WTC11 (cell line): Measurements from ENCODE around the gene FCN2. TPM values are rescaled to one million over a fixed set of nuclear protein-coding genes. Genes with fewer than 3 reads are reported as not detected.

Source experiments
- ATAC-seq: fragments of 200-7000 bp; cut with Tn5 transposase; 2 replicates; pipeline ENCODE4 v1.10.0; 2021; ENCODE audit warnings: mild to moderate bottlenecking, moderate library complexity
- CTCF ChIA-PET: fragments of 300-600 bp; sonication (Branson Sonifier 250); formaldehyde crosslinking; loops from one replicate; lab custom pipeline; 2021; ENCODE audit warnings: antibody characterized with exemption; lab: Charles Lee
- POLR2A ChIA-PET: fragments of 350-600 bp; sonication (Branson Sonifier 250); formaldehyde crosslinking; loops from one replicate; lab custom pipeline; 2021; ENCODE audit warnings: antibody characterized with exemption; lab: Charles Lee
- DNase-seq: peaks from one replicate; pipeline ENCODE4 v3.0.0; 2021; ENCODE audit warnings: low spot score
- H3K27ac Mint-ChIP-seq: 2 replicates; pipeline ENCODE4 v1.8.0; 2021; ENCODE audit warnings: mixed read lengths
- H3K27me3 Mint-ChIP-seq: 2 replicates; pipeline ENCODE4 v1.8.0; 2021; ENCODE audit warnings: low read depth, mild to moderate bottlenecking, moderate library complexity, mixed read lengths
- H3K36me3 Mint-ChIP-seq: 2 replicates; pipeline ENCODE4 v1.8.0; 2021; ENCODE audit warnings: mixed read lengths
- H3K4me1 Mint-ChIP-seq: 2 replicates; pipeline ENCODE4 v1.8.0; 2022; ENCODE audit warnings: mixed read lengths
- H3K4me3 Mint-ChIP-seq: 2 replicates; pipeline ENCODE4 v1.8.0; 2021; ENCODE audit warnings: mild to moderate bottlenecking, moderate library complexity, mixed read lengths
- H3K9me3 Mint-ChIP-seq: 2 replicates; pipeline ENCODE4 v1.8.0; 2021; ENCODE audit warnings: mixed read lengths
- ARID4B ChIP-seq: sonication (generic); formaldehyde crosslinking; IDR thresholded peaks from 2 replicates; pipeline ENCODE4 v1.8.0; 2023; ENCODE audit warnings: missing genetic modification reagents, mild to moderate bottlenecking, borderline replicate concordance
- FOXP1 ChIP-seq: sonication (generic); formaldehyde crosslinking; IDR thresholded peaks from 2 replicates; pipeline ENCODE4 v1.8.0; 2022; ENCODE audit warnings: missing genetic modification reagents, mild to moderate bottlenecking, moderate library complexity, borderline replicate concordance
- NFATC4 ChIP-seq: fragments of 250-450 bp; sonication (Bioruptor Pico); IDR thresholded peaks from 2 replicates; pipeline ENCODE4 v1.9.0; 2021; ENCODE audit warnings: mild to moderate bottlenecking
- OVOL2 ChIP-seq: fragments of 250-450 bp; sonication (Bioruptor Pico); IDR thresholded peaks from 2 replicates; pipeline ENCODE4 v1.9.0; 2021; ENCODE audit warnings: mild to moderate bottlenecking, borderline replicate concordance
- STAT6 ChIP-seq: sonication (generic); formaldehyde crosslinking; conservative IDR thresholded peaks from 2 replicates; pipeline ENCODE4 v1.8.1; 2023; ENCODE audit warnings: mild to moderate bottlenecking, low read depth, missing genetic modification reagents, moderate library complexity
- ZNF532 ChIP-seq: fragments of 250-450 bp; sonication (Bioruptor Pico); IDR thresholded peaks from 2 replicates; pipeline ENCODE4 v1.9.0; 2021; ENCODE audit warnings: mild to moderate bottlenecking, borderline replicate concordance
- ZSCAN18 ChIP-seq: fragments of 250-450 bp; sonication (Bioruptor Pico); IDR thresholded peaks from 2 replicates; pipeline ENCODE4 v2.1.2; 2022; ENCODE audit warnings: mild to moderate bottlenecking, moderate library complexity
- total RNA-seq: library from RNA; stranded (reverse); gene quantifications from 3 replicates; pipeline ENCODE4 v1.2.3, GENCODE V29; 2021

FCN2 gene
- total RNA-seq, 1 experiment from 2014 or later = not detected

GRCh38 chr9:134925011-134925511 is 44.5 kb downstream of the FCN2 start (continued):
- TF ChIP-seq STAT6 (CRISPR knock-in tag) = no peak

- TF ChIP-seq OVOL2 (CRISPR knock-in tag) (no peak), NFATC4 (no peak), ZNF532 (CRISPR knock-in tag) (no peak), ZSCAN18 (CRISPR knock-in tag) (no peak), FOXP1 (CRISPR knock-in tag) (no peak), ARID4B (CRISPR knock-in tag) (no peak)
- TF ChIP-seq, all 79 proteins: peak for 0
- no peak for DNase-seq
- no peak overlapping the region for H3K27ac Mint-ChIP-seq
- no peaks in the 10 kb centered on the region for H3K36me3 Mint-ChIP-seq
- no peaks in the 10 kb centered on the region for H3K4me1 Mint-ChIP-seq
- peaks cover 3% of the 10 kb centered on the region; the same call in 1 of the 2 replicates for H3K9me3 Mint-ChIP-seq
- H3K4me3 Mint-ChIP-seq = no peak overlapping the region
- no peak; the same call in 1 of the 2 replicates for ATAC-seq
- POLR2A ChIA-PET = no interaction called here
- H3K27me3 Mint-ChIP-seq = no peaks in the 10 kb centered on the region
- CTCF ChIA-PET = no interaction called here
Observed at GRCh38 chr9:134928436-134929192, 48.0 kb downstream of the FCN2 start.
